ENCODE measurements around the gene RAB28. TPM values are rescaled to one million over a fixed set of nuclear protein-coding genes. Genes with fewer than 3 reads are reported as not detected.

Gene RAB28
- total RNA-seq, 1 experiment from 2014 or later, result 61.8 TPM

GRCh38 chr4:13526658-13527057 is 42.5 kb upstream of the RAB28 start:
- no peak overlapping the region for H3K9ac ChIP-seq (ENCODE audit: low read length)
- H3K4me2 ChIP-seq (ENCODE audit: low read depth, low read length, poor library complexity, severe bottlenecking), result no peak overlapping the region
- no peaks in the 10 kb centered on the region for H4K20me1 ChIP-seq (ENCODE audit: insufficient read depth, low read depth, low read length)
- H3K27me3 ChIP-seq (ENCODE audit: low read length), result 0 out of 2 replicates have a peak, but pooled peaks cover 2% of the 10 kb centered on the region
- H3K9me2 ChIP-seq (replicated peaks; ENCODE audit: insufficient read depth, low read length), result no peaks in the 10 kb centered on the region
- no peaks in the 10 kb centered on the region for H3K9me3 ChIP-seq (ENCODE audit: low read length)
- no peaks in the 10 kb centered on the region for H3K36me3 ChIP-seq (ENCODE audit: insufficient read depth, low read length)
- DNase-seq, result no peak
- no peak overlapping the region for H3K27ac ChIP-seq (ENCODE audit: low read length)
- no peak overlapping the region for H3K4me3 ChIP-seq (ENCODE audit: low read length)
- H2AFZ ChIP-seq (ENCODE audit: low read length), result no peak overlapping the region
- no peaks in the 10 kb centered on the region for H3K79me2 ChIP-seq (ENCODE audit: low read length)
- peaks cover 15% of the 10 kb centered on the region for H3K4me1 ChIP-seq (ENCODE audit: low read length)

- no peak for DNase-seq
- no peak overlapping the region for H3K9ac ChIP-seq (ENCODE audit: low read length)
- no peaks in the 10 kb centered on the region for H3K36me3 ChIP-seq (ENCODE audit: insufficient read depth, low read length)
- H3K4me1 ChIP-seq (ENCODE audit: low read length), result peaks cover 15% of the 10 kb centered on the region
- H3K4me3 ChIP-seq (ENCODE audit: low read length), result no peak overlapping the region
- no peak overlapping the region for H2AFZ ChIP-seq (ENCODE audit: low read length)
- no peak overlapping the region for H3K4me2 ChIP-seq (ENCODE audit: low read depth, low read length, poor library complexity, severe bottlenecking)
- H3K9me3 ChIP-seq (ENCODE audit: low read length), result no peaks in the 10 kb centered on the region
- H3K27me3 ChIP-seq (ENCODE audit: low read length), result 0 out of 2 replicates have a peak, but pooled peaks cover 2% of the 10 kb centered on the region
- no peaks in the 10 kb centered on the region for H4K20me1 ChIP-seq (ENCODE audit: insufficient read depth, low read depth, low read length)
- no peaks in the 10 kb centered on the region for H3K9me2 ChIP-seq (replicated peaks; ENCODE audit: insufficient read depth, low read length)
- no peak overlapping the region for H3K27ac ChIP-seq (ENCODE audit: low read length)
- no peaks in the 10 kb centered on the region for H3K79me2 ChIP-seq (ENCODE audit: low read length)
Measured at GRCh38 chr4:13525606-13526281, 41.6 kb upstream of the RAB28 start.

GRCh38 chr4:13524504-13525243 is 40.5 kb upstream of the RAB28 start:
- no peaks in the 10 kb centered on the region for H3K9me2 ChIP-seq (replicated peaks; ENCODE audit: insufficient read depth, low read length)
- H3K9ac ChIP-seq (ENCODE audit: low read length), result no peak overlapping the region
- no peaks in the 10 kb centered on the region for H3K79me2 ChIP-seq (ENCODE audit: low read length)
- H3K9me3 ChIP-seq (ENCODE audit: low read length), result no peaks in the 10 kb centered on the region
- H3K27me3 ChIP-seq (ENCODE audit: low read length), result 0 out of 2 replicates have a peak, but pooled peaks cover 2% of the 10 kb centered on the region
- no peak for DNase-seq
- H3K4me3 ChIP-seq (ENCODE audit: low read length), result no peak overlapping the region
- no peaks in the 10 kb centered on the region for H3K36me3 ChIP-seq (ENCODE audit: insufficient read depth, low read length)
- H2AFZ ChIP-seq (ENCODE audit: low read length), result no peak overlapping the region
- H3K4me1 ChIP-seq (ENCODE audit: low read length), result peaks cover 15% of the 10 kb centered on the region
- H3K4me2 ChIP-seq (ENCODE audit: low read depth, low read length, poor library complexity, severe bottlenecking), result no peak overlapping the region
- no peak overlapping the region for H3K27ac ChIP-seq (ENCODE audit: low read length)
- H4K20me1 ChIP-seq (ENCODE audit: insufficient read depth, low read depth, low read length), result no peaks in the 10 kb centered on the region

DNA sequence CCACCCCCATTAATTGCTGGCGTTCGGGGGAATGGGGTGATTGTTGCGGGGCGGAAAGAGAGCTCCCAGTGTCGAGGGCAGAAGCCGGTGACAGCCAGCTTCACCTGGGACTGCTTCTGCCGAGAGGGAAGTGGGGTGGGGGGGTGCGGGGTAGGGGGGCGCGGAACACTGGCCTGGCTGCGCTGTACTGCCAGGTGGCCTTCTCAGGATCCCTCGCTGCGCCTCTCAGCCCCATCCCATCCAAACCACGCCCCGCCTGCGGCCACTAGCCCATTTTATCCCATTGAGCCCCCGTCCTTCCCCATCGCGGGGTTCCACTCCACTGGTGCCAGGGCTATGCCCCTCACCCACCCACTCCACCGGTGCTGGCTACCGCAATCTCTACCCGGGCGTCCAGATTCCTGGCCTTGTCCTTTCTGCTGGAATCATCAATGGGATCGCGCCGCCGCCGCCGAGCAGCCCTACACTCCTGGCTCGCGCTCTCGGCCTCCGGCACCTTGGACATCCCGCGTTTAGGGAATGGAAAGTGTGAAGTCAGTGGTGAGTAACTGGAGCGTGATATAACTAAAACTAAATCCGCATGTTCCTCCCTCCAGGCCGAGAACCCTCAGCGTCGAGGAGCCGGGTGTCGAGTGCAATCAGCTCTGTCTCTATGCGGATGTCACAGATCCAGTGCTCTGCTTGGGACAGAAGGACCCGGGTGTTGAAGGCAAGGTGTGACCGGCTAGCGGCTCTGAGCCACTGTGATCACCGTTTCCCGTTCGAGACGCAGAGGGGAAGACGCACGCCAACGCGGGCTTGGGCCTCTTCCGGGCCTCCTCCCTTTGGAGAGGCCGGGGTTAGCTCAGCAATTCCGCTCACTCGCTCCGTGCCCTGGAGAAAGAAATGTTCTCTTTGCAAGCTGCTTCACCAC is 39.7 kb upstream of the RAB28 start:
- Histone ChIP-seq H3K4me1 (ENCODE audit: low read length) (peaks cover 14% of the 10 kb centered on the region), H3K79me2 (ENCODE audit: low read length) (no peaks in the 10 kb centered on the region), H2AFZ (ENCODE audit: low read length) (no peak overlapping the region), H4K20me1 (ENCODE audit: insufficient read depth, low read depth, low read length) (no peaks in the 10 kb centered on the region), H3K4me2 (ENCODE audit: low read depth, low read length, poor library complexity, severe bottlenecking) (no peak overlapping the region), H3K27me3 (ENCODE audit: low read length) (0 out of 2 replicates have a peak, but pooled peaks cover 2% of the 10 kb centered on the region), H3K4me3 (ENCODE audit: low read length) (no peak overlapping the region), H3K9ac (ENCODE audit: low read length) (no peak overlapping the region), H3K9me2 (replicated peaks; ENCODE audit: insufficient read depth, low read length) (no peaks in the 10 kb centered on the region), H3K27ac (ENCODE audit: low read length) (no peak overlapping the region), H3K36me3 (ENCODE audit: insufficient read depth, low read length) (no peaks in the 10 kb centered on the region), H3K9me3 (ENCODE audit: low read length) (no peaks in the 10 kb centered on the region)
- no peak for DNase-seq

DNA sequence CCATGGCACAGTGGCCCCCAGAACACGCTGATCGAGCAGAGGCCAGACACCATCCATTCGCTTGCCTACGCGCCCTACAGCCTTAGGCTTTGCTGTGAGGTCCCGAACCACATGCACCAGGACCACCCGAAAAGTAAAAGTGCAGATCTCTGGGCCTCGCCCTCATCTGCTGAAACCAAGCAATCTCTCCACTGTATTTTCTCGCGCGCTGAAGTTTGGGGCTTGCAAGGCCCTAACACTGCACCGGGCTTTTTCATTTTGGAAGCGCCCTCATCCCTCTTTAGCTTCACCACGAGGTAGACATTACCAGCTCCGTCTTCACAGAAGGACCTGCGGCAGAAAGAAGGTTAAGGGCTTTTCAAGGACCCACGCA is 39.0 kb upstream of the RAB28 start:
- Histone ChIP-seq H3K36me3 (ENCODE audit: insufficient read depth, low read length) (no peaks in the 10 kb centered on the region), H3K79me2 (ENCODE audit: low read length) (no peaks in the 10 kb centered on the region), H4K20me1 (ENCODE audit: insufficient read depth, low read depth, low read length) (no peaks in the 10 kb centered on the region), H3K9me2 (replicated peaks; ENCODE audit: insufficient read depth, low read length) (no peaks in the 10 kb centered on the region), H3K4me1 (ENCODE audit: low read length) (peaks cover 7% of the 10 kb centered on the region), H3K4me3 (ENCODE audit: low read length) (no peak overlapping the region), H3K27me3 (ENCODE audit: low read length) (0 out of 2 replicates have a peak, but pooled peaks cover 2% of the 10 kb centered on the region), H3K27ac (ENCODE audit: low read length) (no peak overlapping the region), H2AFZ (ENCODE audit: low read length) (no peak overlapping the region), H3K9ac (ENCODE audit: low read length) (no peak overlapping the region), H3K9me3 (ENCODE audit: low read length) (no peaks in the 10 kb centered on the region), H3K4me2 (ENCODE audit: low read depth, low read length, poor library complexity, severe bottlenecking) (no peak overlapping the region)
- no peak for DNase-seq

GRCh38 chr4:13522282-13523104 is 38.4 kb upstream of the RAB28 start:
- Histone ChIP-seq H3K9me3 (ENCODE audit: low read length) (no peaks in the 10 kb centered on the region), H3K36me3 (ENCODE audit: insufficient read depth, low read length) (no peaks in the 10 kb centered on the region), H2AFZ (ENCODE audit: low read length) (no peak overlapping the region), H4K20me1 (ENCODE audit: insufficient read depth, low read depth, low read length) (no peaks in the 10 kb centered on the region), H3K79me2 (ENCODE audit: low read length) (no peaks in the 10 kb centered on the region), H3K9ac (ENCODE audit: low read length) (no peak overlapping the region), H3K4me1 (ENCODE audit: low read length) (peaks cover 3% of the 10 kb centered on the region), H3K27me3 (ENCODE audit: low read length) (no peaks in the 10 kb centered on the region), H3K27ac (ENCODE audit: low read length) (no peak overlapping the region), H3K4me2 (ENCODE audit: low read depth, low read length, poor library complexity, severe bottlenecking) (no peak overlapping the region), H3K9me2 (replicated peaks; ENCODE audit: insufficient read depth, low read length) (no peaks in the 10 kb centered on the region), H3K4me3 (ENCODE audit: low read length) (no peak overlapping the region)
- no peak for DNase-seq

GRCh38 chr4:13521047-13521446 is 36.9 kb upstream of the RAB28 start:
- H3K9ac ChIP-seq (ENCODE audit: low read length), result no peak overlapping the region
- H3K4me1 ChIP-seq (ENCODE audit: low read length), result peaks cover 3% of the 10 kb centered on the region; the same call in 1 of the 2 replicates
- no peak for DNase-seq
- no peak overlapping the region for H2AFZ ChIP-seq (ENCODE audit: low read length)
- H3K9me2 ChIP-seq (replicated peaks; ENCODE audit: insufficient read depth, low read length), result no peaks in the 10 kb centered on the region
- H3K36me3 ChIP-seq (ENCODE audit: insufficient read depth, low read length), result no peaks in the 10 kb centered on the region
- H3K4me3 ChIP-seq (ENCODE audit: low read length), result no peak overlapping the region
- H3K79me2 ChIP-seq (ENCODE audit: low read length), result no peaks in the 10 kb centered on the region
- no peak overlapping the region for H3K27ac ChIP-seq (ENCODE audit: low read length)
- no peaks in the 10 kb centered on the region for H3K9me3 ChIP-seq (ENCODE audit: low read length)
- H4K20me1 ChIP-seq (ENCODE audit: insufficient read depth, low read depth, low read length), result no peaks in the 10 kb centered on the region
- H3K4me2 ChIP-seq (ENCODE audit: low read depth, low read length, poor library complexity, severe bottlenecking), result no peak overlapping the region
- no peaks in the 10 kb centered on the region for H3K27me3 ChIP-seq (ENCODE audit: low read length)
